Measurements from ENCODE around the gene RNMT. TPM values are rescaled to one million over a fixed set of nuclear protein-coding genes. Genes with fewer than 3 reads are reported as not detected.

RNMT gene
- total RNA-seq, 1 experiment from 2014 or later, result 48.8 TPM

DNA sequence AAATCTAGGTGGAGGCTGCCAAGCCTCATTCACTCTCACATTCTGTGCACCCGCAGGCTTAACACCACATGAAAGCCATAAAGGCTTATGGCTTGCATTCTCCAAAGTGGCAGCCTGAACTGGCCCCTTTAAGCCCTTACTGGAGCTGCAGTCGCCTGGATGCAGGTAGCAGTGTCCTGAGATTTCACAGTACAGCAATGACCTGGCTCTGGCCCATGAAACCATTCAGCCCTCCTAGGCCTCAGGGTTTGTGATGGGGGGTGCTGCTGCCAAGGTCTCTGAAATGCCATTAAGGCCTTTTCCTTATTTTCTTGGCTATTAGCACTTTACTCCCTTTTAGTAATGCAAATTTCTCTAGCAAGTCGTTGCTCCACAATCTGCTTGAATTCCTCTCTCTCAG lies 48.6 kb downstream of the RNMT start:
- H3K27ac ChIP-seq, result no peak overlapping the region
- H3K36me3 ChIP-seq (ENCODE audit: low read depth), result no peaks in the 10 kb centered on the region
- intact Hi-C loops (cut with micrococcal nuclease; ENCODE audit: unreplicated experiment), result no loop called here
- 0 out of 2 replicates have a peak, but pooled peaks cover 4% of the 10 kb centered on the region for H3K9me3 ChIP-seq (ENCODE audit: insufficient read depth, low read depth)
- BruUV-seq (replicated peaks), result no TSS peak
- POLR2A ChIA-PET (ENCODE audit: unreplicated experiment), result no interaction called here
- H3F3A ChIP-seq (ENCODE audit: insufficient read depth, low read depth), result no peaks in the 10 kb centered on the region
- H2AFZ ChIP-seq, result no peak overlapping the region
- no peaks in the 10 kb centered on the region for H3K4me1 ChIP-seq (replicated peaks; ENCODE audit: insufficient read depth)
- H4K20me1 ChIP-seq (ENCODE audit: insufficient read depth), result no peaks in the 10 kb centered on the region
- TF ChIP-seq, protein P1, sequence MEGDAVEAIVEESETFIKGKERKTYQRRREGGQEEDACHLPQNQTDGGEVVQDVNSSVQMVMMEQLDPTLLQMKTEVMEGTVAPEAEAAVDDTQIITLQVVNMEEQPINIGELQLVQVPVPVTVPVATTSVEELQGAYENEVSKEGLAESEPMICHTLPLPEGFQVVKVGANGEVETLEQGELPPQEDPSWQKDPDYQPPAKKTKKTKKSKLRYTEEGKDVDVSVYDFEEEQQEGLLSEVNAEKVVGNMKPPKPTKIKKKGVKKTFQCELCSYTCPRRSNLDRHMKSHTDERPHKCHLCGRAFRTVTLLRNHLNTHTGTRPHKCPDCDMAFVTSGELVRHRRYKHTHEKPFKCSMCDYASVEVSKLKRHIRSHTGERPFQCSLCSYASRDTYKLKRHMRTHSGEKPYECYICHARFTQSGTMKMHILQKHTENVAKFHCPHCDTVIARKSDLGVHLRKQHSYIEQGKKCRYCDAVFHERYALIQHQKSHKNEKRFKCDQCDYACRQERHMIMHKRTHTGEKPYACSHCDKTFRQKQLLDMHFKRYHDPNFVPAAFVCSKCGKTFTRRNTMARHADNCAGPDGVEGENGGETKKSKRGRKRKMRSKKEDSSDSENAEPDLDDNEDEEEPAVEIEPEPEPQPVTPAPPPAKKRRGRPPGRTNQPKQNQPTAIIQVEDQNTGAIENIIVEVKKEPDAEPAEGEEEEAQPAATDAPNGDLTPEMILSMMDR (conservative IDR thresholded peaks at IDR 0.05), result no peak
- no peak for TF ChIP-seq EZH2 (IDR thresholded peaks at IDR 0.05; ENCODE audit: low read depth)
- no peak overlapping the region for H3K4me2 ChIP-seq
- H3K9me2 ChIP-seq (ENCODE audit: insufficient read depth), result no peaks in the 10 kb centered on the region
- DNase-seq, result no peak
- CTCF ChIA-PET, result no interaction called here
- no peak overlapping the region for H3K4me3 ChIP-seq
- H3K79me2 ChIP-seq (ENCODE audit: low read depth), result no peaks in the 10 kb centered on the region
- H3K27me3 ChIP-seq (ENCODE audit: insufficient read depth, low read depth), result no peaks in the 10 kb centered on the region; the same call in 1 of the 2 replicates

DNA sequence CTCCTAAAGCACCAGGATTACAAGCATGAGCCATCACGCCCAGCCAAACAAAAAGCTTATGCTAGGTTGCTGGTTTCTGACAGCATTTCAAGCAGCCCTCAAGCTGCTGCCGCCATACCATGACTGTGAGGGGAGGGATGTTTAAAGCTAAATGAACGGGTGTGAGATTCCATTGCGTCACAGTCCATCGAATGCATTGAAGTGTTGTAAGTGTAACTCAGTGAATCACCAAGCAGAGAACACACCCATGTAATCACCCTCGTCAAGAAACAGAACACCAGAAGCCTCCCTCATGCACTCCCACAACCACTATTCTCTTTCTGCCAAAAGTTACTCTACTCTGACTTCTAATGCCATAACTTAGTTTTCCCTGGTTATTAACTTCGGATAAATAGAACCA lies 64.7 kb downstream of the RNMT start:
- no peaks in the 10 kb centered on the region for H3F3A ChIP-seq (ENCODE audit: insufficient read depth, low read depth)
- H3K9me3 ChIP-seq (ENCODE audit: insufficient read depth, low read depth), result no peaks in the 10 kb centered on the region
- H2AFZ ChIP-seq, result no peak overlapping the region
- H3K27ac ChIP-seq, result no peak overlapping the region
- H3K4me2 ChIP-seq, result no peak overlapping the region
- H3K9me2 ChIP-seq (ENCODE audit: insufficient read depth), result no peaks in the 10 kb centered on the region
- peak in 1 of 2 experiments; percentile 35 for DNase-seq
- H3K79me2 ChIP-seq (ENCODE audit: low read depth), result no peaks in the 10 kb centered on the region
- intact Hi-C loops (cut with micrococcal nuclease; ENCODE audit: unreplicated experiment), result no loop called here
- H3K36me3 ChIP-seq (ENCODE audit: low read depth), result no peaks in the 10 kb centered on the region
- H4K20me1 ChIP-seq (ENCODE audit: insufficient read depth), result no peaks in the 10 kb centered on the region
- CTCF ChIA-PET, result interaction anchor here (0.6 kb wide), 1 partner anchor 24 kb away, joined by 11 read pairs; no protein-coding TSS in a partner anchor
- H3K4me3 ChIP-seq, result no peak overlapping the region
- TF ChIP-seq, protein P1 (conservative IDR thresholded peaks at IDR 0.05), result no peak
- no peak for TF ChIP-seq EZH2 (IDR thresholded peaks at IDR 0.05; ENCODE audit: low read depth)
- POLR2A ChIA-PET (ENCODE audit: unreplicated experiment), result no interaction called here
- H3K27me3 ChIP-seq (ENCODE audit: insufficient read depth, low read depth), result no peaks in the 10 kb centered on the region
- no peaks in the 10 kb centered on the region for H3K4me1 ChIP-seq (replicated peaks; ENCODE audit: insufficient read depth)
- BruUV-seq (replicated peaks), result no TSS peak

DNA sequence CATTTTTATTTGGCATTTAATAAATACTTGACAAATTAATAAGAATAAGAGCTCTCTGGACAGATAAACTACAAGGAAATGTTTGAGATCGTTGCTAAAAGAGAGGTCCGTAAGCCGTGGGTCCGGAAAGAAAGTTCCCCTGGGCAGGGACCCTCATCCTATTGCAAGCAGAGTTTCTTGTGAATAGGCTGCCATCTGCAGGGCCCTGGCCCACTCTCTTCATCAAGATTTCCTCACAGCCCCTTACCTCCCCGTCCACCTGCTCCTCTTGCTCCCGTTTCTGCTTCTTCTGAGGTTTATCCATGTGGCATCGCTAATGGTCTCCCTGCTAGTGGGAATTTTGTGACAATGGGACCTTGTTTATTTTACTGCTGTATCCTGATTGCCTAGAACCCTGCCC lies 67.3 kb downstream of the RNMT start:
- BruUV-seq (replicated peaks), result no TSS peak
- no peak overlapping the region for H2AFZ ChIP-seq
- H3K9me3 ChIP-seq (ENCODE audit: insufficient read depth, low read depth), result no peaks in the 10 kb centered on the region
- intact Hi-C loops (cut with micrococcal nuclease; ENCODE audit: unreplicated experiment), result no loop called here
- no peaks in the 10 kb centered on the region for H3F3A ChIP-seq (ENCODE audit: insufficient read depth, low read depth)
- no peak overlapping the region for H3K27ac ChIP-seq
- no peaks in the 10 kb centered on the region for H3K27me3 ChIP-seq (ENCODE audit: insufficient read depth, low read depth)
- no peak overlapping the region for H3K4me3 ChIP-seq
- H3K4me1 ChIP-seq (replicated peaks; ENCODE audit: insufficient read depth), result peaks cover 13% of the 10 kb centered on the region
- no peak for TF ChIP-seq EZH2 (IDR thresholded peaks at IDR 0.05; ENCODE audit: low read depth)
- TF ChIP-seq, protein P1 (conservative IDR thresholded peaks at IDR 0.05), result no peak
- no peaks in the 10 kb centered on the region for H4K20me1 ChIP-seq (ENCODE audit: insufficient read depth)
- no peak for DNase-seq
- H3K4me2 ChIP-seq, result no peak overlapping the region
- H3K9me2 ChIP-seq (ENCODE audit: insufficient read depth), result no peaks in the 10 kb centered on the region
- ChIA-PET POLR2A (ENCODE audit: unreplicated experiment) (interaction anchor here (0.6 kb wide), 1 partner anchor 17 kb away, joined by 4 read pairs; no protein-coding TSS in a partner anchor), CTCF (no interaction called here)
- no peaks in the 10 kb centered on the region for H3K36me3 ChIP-seq (ENCODE audit: low read depth)
- no peaks in the 10 kb centered on the region for H3K79me2 ChIP-seq (ENCODE audit: low read depth)
